Stimulated activated CD8-positive, alpha-beta memory T cell treated with anti-CD3 and anti-CD28 coated beads, Interleukin-12 subunit alpha, Interleukin-12 subunit beta, amount 100 ng/mL, for 24 hours (primary cell): ENCODE data around the gene SIGLEC6.
A peak's percentile ranks its signal among the peaks of the same experiment; 100 is the strongest.

Experiments used
- DNase-seq: peaks from one replicate; pipeline ENCODE4 v3.0.0-alpha.2; 2020; ENCODE audit errors: extremely low read depth

The SIGLEC6 gene

DNA sequence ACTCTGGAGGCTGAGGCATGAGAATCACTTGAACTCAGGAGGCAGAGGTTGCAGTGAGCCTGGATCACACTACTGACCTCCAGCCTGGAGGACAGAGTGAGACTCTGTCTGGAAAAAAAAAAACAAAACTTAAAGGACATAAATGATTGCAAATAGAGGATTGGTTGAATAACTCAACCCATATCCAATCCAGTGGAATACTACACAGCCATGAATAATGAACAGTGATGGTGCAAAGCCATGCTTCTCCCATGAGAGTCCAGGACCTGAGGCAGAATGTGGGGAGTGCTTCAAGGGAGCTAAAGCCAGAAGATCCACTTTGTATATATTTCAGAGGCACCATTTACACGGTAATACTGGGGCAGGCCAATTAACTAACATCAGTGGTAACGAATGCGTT is 55.3 kb downstream of the SIGLEC6 start:
- DNase-seq, result no peak

GRCh38 chr19:51473009-51473707 is 58.3 kb downstream of the SIGLEC6 start:
- DNase-seq, result peak; percentile 74

DNA sequence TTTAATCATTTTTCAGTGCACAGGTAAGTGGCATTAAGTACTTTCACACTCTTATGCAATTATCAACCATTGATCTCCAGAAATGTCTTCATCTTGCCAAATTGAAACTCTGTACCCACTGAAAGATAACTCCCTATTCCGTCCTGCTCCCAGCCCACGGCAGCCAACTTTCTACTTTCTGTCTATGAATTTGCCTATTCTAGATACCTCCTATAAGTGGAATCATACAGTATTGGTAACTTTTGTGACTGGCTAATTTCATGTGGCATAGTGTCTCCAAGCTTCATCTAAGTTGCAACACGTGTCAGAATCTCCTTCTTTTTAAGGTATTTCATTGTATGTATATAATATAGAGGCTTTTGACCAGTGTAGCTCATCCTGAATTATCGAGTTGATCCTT is 58.9 kb downstream of the SIGLEC6 start:
- DNase-seq, result no peak

- DNase-seq, result no peak
Measured at GRCh38 chr19:51471527-51471926, 59.9 kb downstream of the SIGLEC6 start.

- no peak for DNase-seq
Measured at GRCh38 chr19:51470966-51471365, 60.5 kb downstream of the SIGLEC6 start.

DNA sequence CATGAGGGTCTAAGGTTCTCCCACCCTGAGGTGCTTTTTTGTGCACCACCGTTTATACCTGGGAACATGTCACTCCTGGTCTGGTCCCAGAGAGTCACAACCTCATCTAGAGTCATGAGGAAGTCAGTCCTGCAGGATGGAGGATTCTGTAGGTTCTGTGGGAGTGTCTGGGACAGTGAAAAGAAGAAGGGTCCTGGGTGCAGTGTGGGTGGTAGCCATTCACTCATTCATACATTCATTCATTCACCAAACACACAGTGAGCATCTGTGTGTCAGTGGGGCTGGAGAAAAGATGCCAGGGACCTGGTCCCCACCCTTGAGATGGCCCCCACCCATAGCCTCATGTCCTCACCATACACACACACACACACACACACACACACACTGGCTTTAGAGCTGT is 61.8 kb downstream of the SIGLEC6 start:
- no peak for DNase-seq

- no peak for DNase-seq
Measured at GRCh38 chr19:51469162-51469561, 62.3 kb downstream of the SIGLEC6 start.

- DNase-seq, result no peak
Measured at GRCh38 chr19:51468545-51468920, 62.9 kb downstream of the SIGLEC6 start.

DNA sequence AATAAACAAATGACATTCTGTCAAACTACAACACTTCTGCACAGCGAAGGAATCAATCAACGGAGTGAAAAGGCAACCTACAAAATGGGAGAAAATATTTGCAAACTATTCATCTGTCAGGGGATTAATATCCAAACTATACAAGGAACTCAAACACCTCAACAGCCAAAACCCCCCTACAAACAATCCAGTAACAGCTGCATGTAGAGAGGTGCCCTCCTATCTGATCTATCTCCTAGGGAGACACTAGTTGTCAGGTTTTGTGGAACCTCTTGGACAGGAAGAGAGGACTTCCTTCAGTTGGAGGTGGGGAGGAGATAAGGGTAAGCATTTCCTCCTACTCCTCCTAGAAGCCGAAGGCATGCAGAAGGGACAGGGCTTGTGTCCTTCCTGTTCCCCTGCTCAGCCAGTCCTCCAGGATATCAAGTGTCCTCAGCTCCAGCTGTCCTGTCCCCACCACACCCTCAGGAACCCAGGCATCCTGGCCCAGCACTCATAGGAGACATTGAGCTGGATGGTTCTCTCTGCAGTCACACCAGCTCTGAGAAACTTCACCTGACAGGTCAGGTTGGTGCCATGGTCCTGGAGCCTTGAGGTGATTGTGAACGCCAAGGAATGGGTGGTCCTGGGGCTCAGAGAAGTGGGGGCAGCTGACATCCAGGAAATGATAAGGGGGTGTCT is 63.5 kb downstream of the SIGLEC6 start:
- DNase-seq, result no peak
